Activated naive CD8-positive, alpha-beta T cell treated with anti-CD3 and anti-CD28 coated beads, Interleukin-2, amount 10 ng/mL, durations not matched to agents 7 days and 5 days (primary cell): ENCODE data around the gene FBLN2. TPM values are rescaled to one million over a fixed set of nuclear protein-coding genes. Genes with fewer than 3 reads are reported as not detected.
"Not testable (repeated sequence)": the region's sequence is repeated elsewhere in the genome, so short reads cannot be mapped to it uniquely, and the experiment has no call there.

Experiments
- ATAC-seq: fragments of 150-1000 bp; cut with Tn5 transposase; one replicate; pipeline ENCODE4 v1.10.0; 2021; ENCODE audit warnings: low read depth, moderate library complexity
- POLR2A ChIA-PET: fragments of 350-600 bp; sonication (Branson Sonifier 250); formaldehyde crosslinking; loops from one replicate; lab custom pipeline; 2021; ENCODE audit warnings: antibody characterized with exemption; lab: Charles Lee
- DNase-seq: peaks from one replicate; pipeline ENCODE4 v3.0.0; 2021
- H3K27ac Mint-ChIP-seq: one replicate; pipeline ENCODE4 v1.8.0; 2022; ENCODE audit warnings: mild to moderate bottlenecking, mixed read lengths
- H3K27me3 Mint-ChIP-seq: one replicate; pipeline ENCODE4 v1.8.0; 2022; ENCODE audit warnings: mild to moderate bottlenecking, moderate library complexity, mixed read lengths
- H3K36me3 Mint-ChIP-seq: one replicate; pipeline ENCODE4 v1.8.0; 2021; ENCODE audit warnings: mild to moderate bottlenecking, mixed read lengths
- H3K4me1 Mint-ChIP-seq: one replicate; pipeline ENCODE4 v1.8.0; 2021; ENCODE audit warnings: mixed read lengths
- H3K4me3 Mint-ChIP-seq: one replicate; pipeline ENCODE4 v1.8.0; 2022; ENCODE audit warnings: mild to moderate bottlenecking, moderate library complexity, mixed read lengths
- H3K9me3 Mint-ChIP-seq: one replicate; pipeline ENCODE4 v1.8.0; 2021; ENCODE audit warnings: mixed read lengths
- total RNA-seq, 2 experiments: library from RNA; stranded (reverse); gene quantifications; one replicate each; pipeline ENCODE4 v1.2.3, GENCODE V29; 2021

The FBLN2 gene
- total RNA-seq, 2 experiments from 2014 or later: 2.6 to 2.7 TPM

GRCh38 chr3:13518516-13518953, 30.4 kb upstream of the FBLN2 start:
- Mint-ChIP-seq H3K27ac (no peak overlapping the region), H3K9me3 (peaks cover 5% of the 10 kb centered on the region), H3K36me3 (no peaks in the 10 kb centered on the region), H3K4me3 (no peak overlapping the region), H3K4me1 (no peaks in the 10 kb centered on the region), H3K27me3 (peaks cover 8% of the 10 kb centered on the region)
- POLR2A ChIA-PET: no interaction called here
- no peak for ATAC-seq
- DNase-seq: no peak

GRCh38 chr3:13519006-13519791, 29.7 kb upstream of the FBLN2 start:
- H3K27me3 Mint-ChIP-seq: peaks cover 8% of the 10 kb centered on the region

GRCh38 chr3:13520326-13520880, 28.5 kb upstream of the FBLN2 start:
- DNase-seq (no peak), ATAC-seq (no peak)
- H3K9me3 Mint-ChIP-seq: peaks cover 5% of the 10 kb centered on the region
- no peaks in the 10 kb centered on the region for H3K36me3 Mint-ChIP-seq
- no peak overlapping the region for H3K27ac Mint-ChIP-seq
- H3K4me1 Mint-ChIP-seq: no peaks in the 10 kb centered on the region
- H3K27me3 Mint-ChIP-seq: peaks cover 14% of the 10 kb centered on the region
- no peak overlapping the region for H3K4me3 Mint-ChIP-seq
- POLR2A ChIA-PET: no interaction called here

More at GRCh38 chr3:13519006-13519791, 29.7 kb upstream of the FBLN2 start:
- POLR2A ChIA-PET: interaction anchor here (0.6 kb wide), 1 partner anchor 206 kb away, joined by 4 read pairs; no protein-coding TSS in a partner anchor
- Mint-ChIP-seq H3K27ac (no peak overlapping the region), H3K9me3 (peaks cover 5% of the 10 kb centered on the region), H3K4me1 (no peaks in the 10 kb centered on the region), H3K36me3 (no peaks in the 10 kb centered on the region), H3K4me3 (no peak overlapping the region)
- DNase-seq (no peak), ATAC-seq (no peak)

- no peak overlapping the region for H3K27ac Mint-ChIP-seq
- no peak for ATAC-seq
- H3K36me3 Mint-ChIP-seq: no peaks in the 10 kb centered on the region
- H3K4me1 Mint-ChIP-seq: peaks cover 2% of the 10 kb centered on the region
- peaks cover 14% of the 10 kb centered on the region for H3K27me3 Mint-ChIP-seq
- no peak overlapping the region for H3K4me3 Mint-ChIP-seq
- peaks cover 5% of the 10 kb centered on the region for H3K9me3 Mint-ChIP-seq
- POLR2A ChIA-PET: no interaction called here
- no peak for DNase-seq
Measured at GRCh38 chr3:13521309-13521708, 27.6 kb upstream of the FBLN2 start.

- H3K27me3 Mint-ChIP-seq: peaks cover 14% of the 10 kb centered on the region
- H3K36me3 Mint-ChIP-seq, H3K27ac Mint-ChIP-seq, H3K4me1 Mint-ChIP-seq, DNase-seq, H3K9me3 Mint-ChIP-seq, ATAC-seq, POLR2A ChIA-PET, H3K4me3 Mint-ChIP-seq: not testable (repeated sequence)
Measured at GRCh38 chr3:13521749-13522148, 27.2 kb upstream of the FBLN2 start.

- POLR2A ChIA-PET: no interaction called here
- DNase-seq (no peak), ATAC-seq (no peak)
- Mint-ChIP-seq H3K27me3 (peaks cover 14% of the 10 kb centered on the region), H3K4me1 (peaks cover 2% of the 10 kb centered on the region), H3K4me3 (no peak overlapping the region), H3K9me3 (peaks cover 5% of the 10 kb centered on the region), H3K27ac (no peak overlapping the region), H3K36me3 (no peaks in the 10 kb centered on the region)
Measured at GRCh38 chr3:13522236-13522635, 26.7 kb upstream of the FBLN2 start.

GRCh38 chr3:13524979-13525669, 23.8 kb upstream of the FBLN2 start:
- Mint-ChIP-seq H3K9me3 (peaks cover 5% of the 10 kb centered on the region), H3K4me1 (peaks cover 2% of the 10 kb centered on the region), H3K4me3 (no peak overlapping the region), H3K36me3 (no peaks in the 10 kb centered on the region), H3K27me3 (peaks cover 25% of the 10 kb centered on the region), H3K27ac (no peak overlapping the region)
- POLR2A ChIA-PET: no interaction called here
- DNase-seq (no peak), ATAC-seq (no peak)

GRCh38 chr3:13525827-13526625, 22.9 kb upstream of the FBLN2 start:
- H3K4me1 Mint-ChIP-seq: peaks cover 2% of the 10 kb centered on the region
- H3K9me3 Mint-ChIP-seq: peaks cover 5% of the 10 kb centered on the region
- DNase-seq (no peak), ATAC-seq (no peak)
- no peak overlapping the region for H3K27ac Mint-ChIP-seq
- POLR2A ChIA-PET: no interaction called here
- H3K27me3 Mint-ChIP-seq: peaks cover 25% of the 10 kb centered on the region
- no peaks in the 10 kb centered on the region for H3K36me3 Mint-ChIP-seq
- H3K4me3 Mint-ChIP-seq: no peak overlapping the region

GRCh38 chr3:13526626-13526949, 22.3 kb upstream of the FBLN2 start:
- ATAC-seq: no peak
- H3K27me3 Mint-ChIP-seq: peaks cover 25% of the 10 kb centered on the region
- H3K4me3 Mint-ChIP-seq: no peak overlapping the region
- no peak overlapping the region for H3K27ac Mint-ChIP-seq
- DNase-seq: no peak
- POLR2A ChIA-PET: no interaction called here
- no peaks in the 10 kb centered on the region for H3K36me3 Mint-ChIP-seq
- H3K4me1 Mint-ChIP-seq: peaks cover 2% of the 10 kb centered on the region
- peaks cover 2% of the 10 kb centered on the region for H3K9me3 Mint-ChIP-seq

GRCh38 chr3:13528217-13528867, 20.6 kb upstream of the FBLN2 start:
- peaks cover 17% of the 10 kb centered on the region for H3K27me3 Mint-ChIP-seq
- H3K4me1 Mint-ChIP-seq: peaks cover 2% of the 10 kb centered on the region
- H3K4me3 Mint-ChIP-seq: no peak overlapping the region
- no peak overlapping the region for H3K27ac Mint-ChIP-seq
- no peak for ATAC-seq
- H3K36me3 Mint-ChIP-seq: no peaks in the 10 kb centered on the region
- POLR2A ChIA-PET: no interaction called here
- H3K9me3 Mint-ChIP-seq: no peaks in the 10 kb centered on the region
- no peak for DNase-seq

- H3K4me3 Mint-ChIP-seq: no peak overlapping the region
- peaks cover 2% of the 10 kb centered on the region for H3K4me1 Mint-ChIP-seq
- DNase-seq: no peak
- no peak overlapping the region for H3K27ac Mint-ChIP-seq
- H3K9me3 Mint-ChIP-seq: no peaks in the 10 kb centered on the region
- POLR2A ChIA-PET: no interaction called here
- peaks cover 18% of the 10 kb centered on the region for H3K27me3 Mint-ChIP-seq
- no peak for ATAC-seq
- H3K36me3 Mint-ChIP-seq: no peaks in the 10 kb centered on the region
Measured at GRCh38 chr3:13529196-13530112, 19.5 kb upstream of the FBLN2 start.
